G401 (cell line): ENCODE measurements around the gene ARIH2. TPM values are rescaled to one million over a fixed set of nuclear protein-coding genes. Genes with fewer than 3 reads are reported as not detected.
A peak's percentile ranks its signal among the peaks of the same experiment; 100 is the strongest.

Experiments
- DNase-seq: peaks from one replicate; pipeline ENCODE4 v3.0.0-alpha.2; 2015; ENCODE audit warnings: low spot score
- in situ Hi-C: cut with HindIII; loops from 2 replicates; pipeline ENCODE4 v1.10.0; 2016; ENCODE audit warnings: low sequenced_read_pairs, mixed read lengths
- total RNA-seq: library from RNA; depleted of rRNA; stranded (reverse); fragments of >200 nt; shearing (Covaris generic); gene quantifications from 2 replicates; pipeline ENCODE4 v1.2.3, GENCODE V29; 2014

ARIH2 gene
- total RNA-seq, 1 experiment from 2014 or later = 165 TPM

GRCh38 chr3:48962340-48962739 lies 43.7 kb downstream of the ARIH2 start:
- in situ Hi-C loops = no loop called here

DNA sequence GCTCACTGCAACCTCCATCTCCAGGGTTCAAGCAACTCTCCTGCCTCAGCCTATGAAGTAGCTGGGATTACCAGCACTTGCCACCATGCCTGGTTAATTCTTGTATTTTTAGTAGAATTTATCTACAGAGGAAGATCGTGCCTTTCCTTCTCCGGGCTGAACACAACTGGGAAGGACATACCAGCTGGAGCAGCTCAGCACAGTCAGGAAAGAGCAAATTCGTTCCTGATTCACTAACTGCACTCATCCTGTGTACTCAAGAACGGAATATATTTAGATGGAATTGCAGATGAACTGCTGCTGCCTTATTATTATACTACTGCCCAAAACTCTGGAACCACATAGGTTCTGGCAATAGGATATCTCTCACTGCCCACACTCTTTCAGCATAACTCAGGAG lies 44.3 kb downstream of the ARIH2 start:
- no peak for DNase-seq
- in situ Hi-C loops = no loop called here

More at GRCh38 chr3:48962340-48962739, 43.7 kb downstream of the ARIH2 start:
- DNase-seq = no peak

GRCh38 chr3:48963591-48963990 lies 44.9 kb downstream of the ARIH2 start:
- in situ Hi-C loops = no loop called here
- no peak for DNase-seq

- in situ Hi-C loops = no loop called here
- DNase-seq = no peak
These were observed 47.7 kb downstream of the ARIH2 start for GRCh38 chr3:48966367-48966766.

DNA sequence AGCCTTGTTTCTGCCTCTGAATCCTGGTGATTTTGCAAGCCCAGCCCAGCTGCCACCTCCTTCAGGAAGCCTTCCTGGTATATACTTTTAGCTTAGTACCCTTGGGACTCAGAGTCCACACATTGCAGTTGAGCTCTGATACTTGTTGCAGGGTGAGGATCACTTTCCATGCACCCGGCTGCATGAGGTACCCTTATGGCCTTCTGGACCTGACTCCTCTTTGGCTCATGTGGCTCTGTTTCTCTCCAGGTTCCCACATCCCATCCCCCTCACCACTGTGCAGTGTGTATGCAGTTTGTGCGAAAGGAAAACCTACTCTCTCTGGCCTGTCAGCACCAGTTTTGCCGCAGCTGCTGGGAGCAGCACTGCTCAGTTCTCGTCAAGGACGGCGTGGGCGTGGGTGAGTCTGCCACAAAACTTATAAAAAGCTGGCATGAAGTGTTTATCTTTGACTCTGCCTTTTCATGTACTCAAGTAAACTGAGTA lies 48.3 kb downstream of the ARIH2 start:
- in situ Hi-C loops = no loop called here
- DNase-seq = no peak

- DNase-seq = no peak
- in situ Hi-C loops = no loop called here
These were observed 51.9 kb downstream of the ARIH2 start for GRCh38 chr3:48970586-48970985.

GRCh38 chr3:48974076-48974864 lies 55.6 kb downstream of the ARIH2 start:
- no peak for DNase-seq
- in situ Hi-C loops = no loop called here

- DNase-seq = no peak
- in situ Hi-C loops = no loop called here
These were observed 60.8 kb downstream of the ARIH2 start for GRCh38 chr3:48979451-48979850.

DNA sequence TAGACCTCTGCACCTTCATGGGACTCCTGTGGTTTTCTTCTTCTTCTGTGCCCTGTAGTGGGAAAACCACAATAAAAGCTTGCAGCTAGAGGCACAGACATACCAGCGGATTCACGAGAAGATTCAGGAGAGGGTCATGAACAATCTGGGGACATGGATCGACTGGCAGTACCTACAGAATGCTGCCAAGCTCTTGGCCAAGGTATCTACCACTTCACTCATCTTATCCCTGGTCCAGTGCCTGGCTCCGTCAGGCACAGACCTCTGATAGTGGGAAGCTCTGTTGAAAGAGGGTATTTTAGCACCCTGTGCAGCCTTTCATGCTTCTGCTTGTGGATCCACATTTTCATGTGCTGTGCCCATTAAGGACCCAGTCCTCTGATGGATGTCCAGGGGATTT lies 61.7 kb downstream of the ARIH2 start:
- in situ Hi-C loops = no loop called here
- DNase-seq = no peak

GRCh38 chr3:48982016-48982415 lies 63.4 kb downstream of the ARIH2 start:
- in situ Hi-C loops = no loop called here
- DNase-seq = no peak

- no peak for DNase-seq
- in situ Hi-C loops = no loop called here
These were observed 64.0 kb downstream of the ARIH2 start for GRCh38 chr3:48982686-48983085.

DNA sequence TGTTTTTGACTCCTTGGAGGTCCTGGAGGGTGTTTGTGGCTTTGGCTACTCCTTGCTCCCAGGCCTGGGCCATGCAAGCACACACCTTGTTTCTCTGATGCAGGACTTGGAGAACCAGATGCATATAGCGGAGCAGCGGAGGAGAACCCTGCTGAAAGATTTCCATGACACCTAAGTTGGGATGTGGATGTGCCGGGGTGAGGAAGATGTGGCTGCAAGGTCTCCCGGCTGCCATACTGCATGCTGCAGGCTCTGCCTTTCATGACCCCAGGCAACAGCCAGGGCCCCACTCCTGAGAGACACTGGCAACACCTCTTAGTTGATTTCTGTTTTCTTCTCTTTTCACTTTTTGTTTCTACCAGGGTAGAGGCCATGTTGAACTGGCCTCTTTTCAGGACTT lies 64.5 kb downstream of the ARIH2 start:
- in situ Hi-C loops = no loop called here

GRCh38 chr3:48984663-48985062 lies 66.0 kb downstream of the ARIH2 start:
- DNase-seq = no peak
- in situ Hi-C loops = no loop called here

More for the DNA sequence above, 64.5 kb downstream of the ARIH2 start:
- no peak for DNase-seq

DNA sequence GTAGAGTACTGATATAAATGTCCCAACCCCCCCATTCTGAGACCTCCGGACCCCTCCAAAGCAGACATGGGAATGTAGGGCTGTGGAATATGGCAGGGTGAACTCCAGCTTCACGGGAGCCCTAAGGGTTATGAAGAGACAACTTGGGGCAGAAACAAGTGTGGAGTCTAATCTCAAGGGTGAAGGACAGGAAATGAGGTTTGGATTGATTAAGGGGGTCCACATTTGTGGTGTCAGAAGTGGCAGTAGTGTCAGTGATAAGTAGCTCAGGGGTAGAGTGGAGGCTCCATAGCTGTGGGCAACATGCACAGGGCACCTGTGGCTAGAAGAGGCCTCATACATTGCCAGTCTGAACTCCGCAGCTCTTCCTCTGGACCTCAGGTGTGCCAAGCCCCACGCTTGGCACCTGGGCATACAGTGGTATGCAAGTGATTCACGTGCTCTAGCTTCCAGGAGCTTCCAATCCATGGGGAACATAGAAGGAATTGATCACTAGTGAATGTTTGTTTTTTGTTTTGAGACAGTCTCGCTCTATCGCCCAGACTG lies 67.3 kb downstream of the ARIH2 start:
- no peak for DNase-seq
- in situ Hi-C loops = no loop called here

- in situ Hi-C loops = no loop called here
- no peak for DNase-seq
These were observed 70.6 kb downstream of the ARIH2 start for GRCh38 chr3:48989126-48989795.

DNA sequence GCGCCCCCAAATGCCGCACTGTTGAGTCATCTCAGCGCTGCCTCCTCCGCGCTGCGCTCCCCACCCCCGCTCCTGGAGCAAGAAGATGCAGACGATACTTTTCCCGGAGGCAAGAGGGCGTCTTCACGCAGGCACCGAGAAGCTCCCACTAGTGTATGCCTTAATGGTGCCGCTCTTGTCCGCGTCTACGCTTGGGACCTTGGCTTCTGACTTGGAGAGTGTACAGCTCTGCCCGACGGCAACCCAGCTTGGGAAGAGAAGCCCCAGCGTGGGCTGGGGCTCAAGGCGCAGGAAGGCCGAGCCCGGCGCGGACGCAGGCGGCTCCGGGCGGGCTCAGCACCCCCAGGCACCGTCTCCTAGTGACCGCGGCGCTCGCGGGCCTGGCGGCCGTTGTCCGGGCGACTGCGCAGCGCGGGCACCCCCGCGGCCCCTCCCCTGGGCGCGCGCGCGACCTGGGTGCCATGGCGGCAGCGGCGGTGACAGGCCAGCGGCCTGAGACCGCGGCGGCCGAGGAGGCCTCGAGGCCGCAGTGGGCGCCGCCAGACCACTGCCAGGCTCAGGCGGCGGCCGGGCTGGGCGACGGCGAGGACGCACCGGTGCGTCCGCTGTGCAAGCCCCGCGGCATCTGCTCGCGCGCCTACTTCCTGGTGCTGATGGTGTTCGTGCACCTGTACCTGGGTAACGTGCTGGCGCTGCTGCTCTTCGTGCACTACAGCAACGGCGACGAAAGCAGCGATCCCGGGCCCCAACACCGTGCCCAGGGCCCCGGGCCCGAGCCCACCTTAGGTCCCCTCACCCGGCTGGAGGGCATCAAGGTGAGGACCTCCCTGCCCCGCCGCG lies 71.4 kb downstream of the ARIH2 start, which contains the start of gene P4HTM:
P4HTM (plus strand) TSS at position 446 of the 840 bp plus-strand sequence; CDS start at position 462, 16 bp downstream.
- DNase-seq = peak; percentile 87
- in situ Hi-C loops = no loop called here

- peak; percentile 72 for DNase-seq
- in situ Hi-C loops = no loop called here
These were observed 72.2 kb downstream of the ARIH2 start for GRCh38 chr3:48990636-48991469.

- in situ Hi-C loops = no loop called here
- no peak for DNase-seq
These were observed 73.4 kb downstream of the ARIH2 start for GRCh38 chr3:48991851-48992545.
